GM12873 (cell line): ENCODE results near the gene USP9X.

Experiments
- CTCF ChIP-seq: IDR thresholded peaks from 2 replicates; pipeline ENCODE4 v1.5.1; 2012; ENCODE audit warnings: low read depth, mild to moderate bottlenecking, moderate library complexity, low read length, control low read depth; ENCODE audit not compliant: insufficient read depth; ENCODE audit errors: missing control alignments

The USP9X gene

GRCh38 chrX:41067721-41068120, 17.5 kb upstream of the USP9X start:
- no peak for TF ChIP-seq CTCF

GRCh38 chrX:41076742-41077141, 8.5 kb upstream of the USP9X start:
- no peak for TF ChIP-seq CTCF

- no peak for TF ChIP-seq CTCF
Measured at GRCh38 chrX:41081821-41082220, 3.4 kb upstream of the USP9X start.

GRCh38 chrX:41082783-41083182, 2.5 kb upstream of the USP9X start:
- no peak for TF ChIP-seq CTCF

GRCh38 chrX:41084044-41084892, 977 bp upstream of the USP9X start:
- TF ChIP-seq CTCF, result no peak

- no peak for TF ChIP-seq CTCF
Measured at GRCh38 chrX:41085512-41085877, 250 bp downstream of the USP9X start.

GRCh38 chrX:41085878-41086626, 807 bp downstream of the USP9X start:
- TF ChIP-seq CTCF, result no peak
